ENCODE results near the gene GLDC.
"Not testable (repeated sequence)": the region's sequence is repeated elsewhere in the genome, so short reads cannot be mapped to it uniquely, and the experiment has no call there.

GLDC gene

GRCh38 chr9:6645105-6645354 is 499 bp downstream of the GLDC start:
- CTCF ChIA-PET, H3K27ac Mint-ChIP-seq, H3K36me3 Mint-ChIP-seq, H3K9me3 Mint-ChIP-seq: not testable (repeated sequence)
- Mint-ChIP-seq H3K4me1 (peaks cover 21% of the 10 kb centered on the region), H3K4me3 (peak overlapping the region; percentile 69), H3K27me3 (peaks cover 91% of the 10 kb centered on the region)
- DNase-seq, result peak; percentile 22

GRCh38 chr9:6644346-6645104 is 1.0 kb downstream of the GLDC start:
- no peak overlapping the region for H3K27ac Mint-ChIP-seq
- CTCF ChIA-PET, result no interaction called here

GRCh38 chr9:6641961-6642360 is 3.6 kb downstream of the GLDC start:
- CTCF ChIA-PET, result no interaction called here

More at GRCh38 chr9:6644346-6645104, 1.0 kb downstream of the GLDC start:
- Mint-ChIP-seq H3K4me1 (peaks cover 24% of the 10 kb centered on the region), H3K9me3 (no peaks in the 10 kb centered on the region), H3K4me3 (peak overlapping the region; percentile 69), H3K36me3 (no peaks in the 10 kb centered on the region), H3K27me3 (peaks cover 91% of the 10 kb centered on the region)
- no peak for DNase-seq

GRCh38 chr9:6641561-6641960 is 4.0 kb downstream of the GLDC start:
- no peaks in the 10 kb centered on the region for H3K9me3 Mint-ChIP-seq
- no peak for DNase-seq
- H3K4me3 Mint-ChIP-seq, result no peak overlapping the region
- H3K36me3 Mint-ChIP-seq, result no peaks in the 10 kb centered on the region
- peaks cover 24% of the 10 kb centered on the region for H3K4me1 Mint-ChIP-seq
- H3K27me3 Mint-ChIP-seq, result peaks cover 62% of the 10 kb centered on the region
- CTCF ChIA-PET, result no interaction called here
- H3K27ac Mint-ChIP-seq, result no peak overlapping the region

More at GRCh38 chr9:6641961-6642360, 3.6 kb downstream of the GLDC start:
- DNase-seq, result no peak
- Mint-ChIP-seq H3K9me3 (no peaks in the 10 kb centered on the region), H3K27me3 (peaks cover 66% of the 10 kb centered on the region), H3K36me3 (no peaks in the 10 kb centered on the region), H3K4me1 (peaks cover 24% of the 10 kb centered on the region), H3K4me3 (no peak overlapping the region), H3K27ac (no peak overlapping the region)

- Mint-ChIP-seq H3K27ac (no peak overlapping the region), H3K9me3 (no peaks in the 10 kb centered on the region), H3K4me3 (no peak overlapping the region), H3K27me3 (peaks cover 57% of the 10 kb centered on the region), H3K36me3 (no peaks in the 10 kb centered on the region), H3K4me1 (peaks cover 20% of the 10 kb centered on the region)
- no peak for DNase-seq
- CTCF ChIA-PET, result no interaction called here
Observed at GRCh38 chr9:6641056-6641455, 4.5 kb downstream of the GLDC start.

GRCh38 chr9:6640268-6641051 is 5.1 kb downstream of the GLDC start:
- Mint-ChIP-seq H3K27ac (no peak overlapping the region), H3K27me3 (peaks cover 51% of the 10 kb centered on the region)
- CTCF ChIA-PET, result no interaction called here

GRCh38 chr9:6639622-6640021 is 5.9 kb downstream of the GLDC start:
- DNase-seq, result no peak
- no peaks in the 10 kb centered on the region for H3K36me3 Mint-ChIP-seq
- CTCF ChIA-PET, result no interaction called here
- no peak overlapping the region for H3K27ac Mint-ChIP-seq
- H3K4me3 Mint-ChIP-seq, result no peak overlapping the region
- H3K4me1 Mint-ChIP-seq, result peaks cover 11% of the 10 kb centered on the region
- H3K27me3 Mint-ChIP-seq, result peaks cover 45% of the 10 kb centered on the region
- no peaks in the 10 kb centered on the region for H3K9me3 Mint-ChIP-seq

More at GRCh38 chr9:6640268-6641051, 5.1 kb downstream of the GLDC start:
- Mint-ChIP-seq H3K9me3 (no peaks in the 10 kb centered on the region), H3K4me1 (peaks cover 15% of the 10 kb centered on the region), H3K36me3 (no peaks in the 10 kb centered on the region), H3K4me3 (no peak overlapping the region)
- no peak for DNase-seq

- CTCF ChIA-PET, result no interaction called here
- no peak overlapping the region for H3K4me3 Mint-ChIP-seq
- no peaks in the 10 kb centered on the region for H3K36me3 Mint-ChIP-seq
- H3K27ac Mint-ChIP-seq, result no peak overlapping the region
- DNase-seq, result no peak
- H3K4me1 Mint-ChIP-seq, result no peaks in the 10 kb centered on the region
- H3K9me3 Mint-ChIP-seq, result no peaks in the 10 kb centered on the region
- peaks cover 13% of the 10 kb centered on the region for H3K27me3 Mint-ChIP-seq
Observed at GRCh38 chr9:6634444-6634843, 11.1 kb downstream of the GLDC start.

- CTCF ChIA-PET, result no interaction called here
- no peak for DNase-seq
- Mint-ChIP-seq H3K27me3 (peaks cover 16% of the 10 kb centered on the region), H3K4me3 (no peak overlapping the region), H3K9me3 (no peaks in the 10 kb centered on the region), H3K4me1 (no peaks in the 10 kb centered on the region), H3K36me3 (no peaks in the 10 kb centered on the region), H3K27ac (no peak overlapping the region)
Observed at GRCh38 chr9:6633378-6633777, 12.2 kb downstream of the GLDC start.

- H3K27me3 Mint-ChIP-seq, result peaks cover 22% of the 10 kb centered on the region
- H3K27ac Mint-ChIP-seq, result no peak overlapping the region
- H3K9me3 Mint-ChIP-seq, result no peaks in the 10 kb centered on the region
- CTCF ChIA-PET, result no interaction called here
- no peaks in the 10 kb centered on the region for H3K4me1 Mint-ChIP-seq
- H3K36me3 Mint-ChIP-seq, result no peaks in the 10 kb centered on the region
- no peak overlapping the region for H3K4me3 Mint-ChIP-seq
- DNase-seq, result no peak
Observed at GRCh38 chr9:6632516-6633183, 12.9 kb downstream of the GLDC start.

GRCh38 chr9:6631207-6631512 is 14.4 kb downstream of the GLDC start:
- Mint-ChIP-seq H3K9me3 (no peaks in the 10 kb centered on the region), H3K36me3 (no peaks in the 10 kb centered on the region), H3K27me3 (peaks cover 26% of the 10 kb centered on the region), H3K4me1 (no peaks in the 10 kb centered on the region), H3K4me3 (no peak overlapping the region), H3K27ac (no peak overlapping the region)
- CTCF ChIA-PET, result interaction anchor here (0.6 kb wide), 1 partner anchor 98 kb away, joined by 3 read pairs; no protein-coding TSS in a partner anchor
- no peak for DNase-seq

GRCh38 chr9:6630502-6631206 is 14.9 kb downstream of the GLDC start:
- Mint-ChIP-seq H3K36me3 (no peaks in the 10 kb centered on the region), H3K27ac (peak overlapping the region; percentile 57), H3K4me3 (no peak overlapping the region), H3K27me3 (peaks cover 29% of the 10 kb centered on the region), H3K9me3 (no peaks in the 10 kb centered on the region), H3K4me1 (no peaks in the 10 kb centered on the region)
- CTCF ChIA-PET, result no interaction called here
- no peak for DNase-seq

- DNase-seq, result no peak
- CTCF ChIA-PET, result no interaction called here
- Mint-ChIP-seq H3K27me3 (peaks cover 32% of the 10 kb centered on the region), H3K4me3 (no peak overlapping the region), H3K36me3 (no peaks in the 10 kb centered on the region), H3K9me3 (no peaks in the 10 kb centered on the region), H3K4me1 (no peaks in the 10 kb centered on the region), H3K27ac (no peak overlapping the region)
Observed at GRCh38 chr9:6628704-6629103, 16.8 kb downstream of the GLDC start.

- H3K27ac Mint-ChIP-seq, result no peak overlapping the region
- H3K4me1 Mint-ChIP-seq, result no peaks in the 10 kb centered on the region
- H3K4me3 Mint-ChIP-seq, result no peak overlapping the region
- CTCF ChIA-PET, result no interaction called here
- H3K36me3 Mint-ChIP-seq, result no peaks in the 10 kb centered on the region
- DNase-seq, result no peak
- H3K27me3 Mint-ChIP-seq, result peaks cover 25% of the 10 kb centered on the region
- H3K9me3 Mint-ChIP-seq, result no peaks in the 10 kb centered on the region
Observed at GRCh38 chr9:6625363-6625762, 20.2 kb downstream of the GLDC start.
